ENCODE measurements around the gene ZNF764. TPM values are rescaled to one million over a fixed set of nuclear protein-coding genes. Genes with fewer than 3 reads are reported as not detected.
A peak's percentile ranks its signal among the peaks of the same experiment; 100 is the strongest.

Gene ZNF764
- total RNA-seq, 1 donor from 2014 or later, result 39.0 TPM

DNA sequence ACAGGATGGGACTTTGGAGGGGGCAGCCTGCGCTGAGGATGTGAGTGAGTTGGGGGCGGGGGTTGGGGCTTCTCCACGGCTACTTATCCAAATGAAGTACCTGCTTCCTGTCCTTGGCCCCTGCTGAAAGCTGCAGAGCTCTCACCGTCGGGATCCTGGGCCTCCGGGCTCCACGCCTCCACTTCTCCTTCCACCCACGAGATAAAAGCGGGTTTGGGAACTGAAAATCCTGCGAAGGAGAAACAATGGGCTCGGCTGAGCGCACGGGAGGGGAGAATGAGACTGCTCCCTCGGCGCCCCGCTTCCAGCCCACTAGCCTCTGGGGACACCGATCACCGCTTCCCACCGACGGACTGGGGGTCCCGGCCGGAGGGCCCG is 26.8 kb upstream of the ZNF764 start:
- peaks cover 9% of the 10 kb centered on the region for H3K9me3 Mint-ChIP-seq (ENCODE audit: unreplicated experiment)
- H3K4me1 Mint-ChIP-seq (ENCODE audit: low read depth, unreplicated experiment), result peaks cover 3% of the 10 kb centered on the region
- peak overlapping the region; percentile 91 for H3K4me3 Mint-ChIP-seq (ENCODE audit: unreplicated experiment)
- DNase-seq, result peak; percentile 23
- peaks cover 6% of the 10 kb centered on the region for H3K27me3 Mint-ChIP-seq (ENCODE audit: unreplicated experiment)
- no peaks in the 10 kb centered on the region for H3K36me3 Mint-ChIP-seq (ENCODE audit: unreplicated experiment)
- TF ChIP-seq, protein P1, sequence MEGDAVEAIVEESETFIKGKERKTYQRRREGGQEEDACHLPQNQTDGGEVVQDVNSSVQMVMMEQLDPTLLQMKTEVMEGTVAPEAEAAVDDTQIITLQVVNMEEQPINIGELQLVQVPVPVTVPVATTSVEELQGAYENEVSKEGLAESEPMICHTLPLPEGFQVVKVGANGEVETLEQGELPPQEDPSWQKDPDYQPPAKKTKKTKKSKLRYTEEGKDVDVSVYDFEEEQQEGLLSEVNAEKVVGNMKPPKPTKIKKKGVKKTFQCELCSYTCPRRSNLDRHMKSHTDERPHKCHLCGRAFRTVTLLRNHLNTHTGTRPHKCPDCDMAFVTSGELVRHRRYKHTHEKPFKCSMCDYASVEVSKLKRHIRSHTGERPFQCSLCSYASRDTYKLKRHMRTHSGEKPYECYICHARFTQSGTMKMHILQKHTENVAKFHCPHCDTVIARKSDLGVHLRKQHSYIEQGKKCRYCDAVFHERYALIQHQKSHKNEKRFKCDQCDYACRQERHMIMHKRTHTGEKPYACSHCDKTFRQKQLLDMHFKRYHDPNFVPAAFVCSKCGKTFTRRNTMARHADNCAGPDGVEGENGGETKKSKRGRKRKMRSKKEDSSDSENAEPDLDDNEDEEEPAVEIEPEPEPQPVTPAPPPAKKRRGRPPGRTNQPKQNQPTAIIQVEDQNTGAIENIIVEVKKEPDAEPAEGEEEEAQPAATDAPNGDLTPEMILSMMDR (IDR thresholded peaks at IDR 0.05; ENCODE audit: partially characterized antibody, unreplicated experiment), result no peak
- H3K27ac Mint-ChIP-seq (ENCODE audit: unreplicated experiment), result peak overlapping the region; percentile 88

DNA sequence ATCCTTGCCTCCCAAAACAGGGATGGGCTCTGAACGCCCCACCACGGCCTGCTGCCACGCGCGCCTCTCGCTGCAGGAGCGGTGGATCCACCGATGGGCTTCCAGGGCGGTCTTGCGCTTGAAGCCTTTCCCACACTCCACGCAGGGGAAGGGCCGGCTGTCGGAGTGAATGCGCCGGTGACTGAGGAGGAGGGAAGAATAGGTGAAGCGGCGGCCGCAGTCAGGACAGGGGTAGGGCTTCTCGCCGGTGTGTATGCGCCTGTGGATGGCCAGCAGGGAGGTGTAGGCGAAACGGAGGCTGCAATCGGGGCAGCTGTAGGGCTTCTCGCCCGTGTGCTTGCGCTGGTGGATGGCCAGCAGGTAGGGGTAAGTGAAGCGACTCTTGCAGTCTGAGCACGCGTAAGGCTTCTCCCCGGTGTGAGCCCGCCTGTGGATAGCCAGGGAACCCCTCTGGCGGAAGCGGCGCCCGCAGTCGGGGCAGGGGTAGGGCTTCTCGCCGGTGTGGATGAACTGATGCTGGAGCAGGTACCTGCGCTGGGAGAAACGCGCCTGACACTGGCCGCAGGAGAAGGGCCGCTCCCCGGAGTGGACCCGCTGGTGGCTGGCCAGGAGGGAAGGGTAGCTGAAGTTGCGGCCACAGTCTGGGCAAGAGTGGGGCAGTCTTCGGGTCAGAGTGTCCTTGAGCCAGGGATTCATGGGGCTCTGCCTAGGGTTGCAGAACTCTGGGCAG is 24.6 kb upstream of the ZNF764 start:
- Mint-ChIP-seq H3K4me1 (ENCODE audit: low read depth, unreplicated experiment) (peaks cover 3% of the 10 kb centered on the region), H3K27ac (ENCODE audit: unreplicated experiment) (no peak overlapping the region), H3K36me3 (ENCODE audit: unreplicated experiment) (no peaks in the 10 kb centered on the region), H3K4me3 (ENCODE audit: unreplicated experiment) (peak overlapping the region; percentile 6), H3K27me3 (ENCODE audit: unreplicated experiment) (peaks cover 6% of the 10 kb centered on the region), H3K9me3 (ENCODE audit: unreplicated experiment) (peaks cover 9% of the 10 kb centered on the region)
- DNase-seq, result no peak
- TF ChIP-seq, protein P1 (IDR thresholded peaks at IDR 0.05; ENCODE audit: partially characterized antibody, unreplicated experiment), result no peak

DNA sequence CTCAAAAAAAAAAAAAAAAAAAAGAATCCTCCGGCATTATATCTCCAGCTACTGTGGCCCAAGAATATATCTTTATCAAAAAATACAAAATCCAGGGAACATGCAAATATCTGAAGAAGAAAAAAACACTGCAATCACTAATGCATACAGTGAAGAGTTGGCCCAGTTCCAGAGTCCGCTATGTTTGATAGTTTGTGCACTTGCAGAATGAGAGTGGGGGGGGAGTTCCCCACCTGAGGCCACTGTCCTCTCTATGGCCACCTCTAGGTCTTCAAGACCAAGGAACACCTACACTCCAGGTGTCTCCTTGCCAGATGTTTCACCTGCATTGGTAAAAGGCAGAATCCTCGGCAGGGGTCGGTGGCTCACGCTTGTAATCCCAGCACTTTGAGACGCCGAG is 23.3 kb upstream of the ZNF764 start:
- Mint-ChIP-seq H3K4me1 (ENCODE audit: low read depth, unreplicated experiment) (peaks cover 3% of the 10 kb centered on the region), H3K36me3 (ENCODE audit: unreplicated experiment) (no peaks in the 10 kb centered on the region), H3K4me3 (ENCODE audit: unreplicated experiment) (peak overlapping the region; percentile 46), H3K9me3 (ENCODE audit: unreplicated experiment) (peaks cover 9% of the 10 kb centered on the region), H3K27ac (ENCODE audit: unreplicated experiment) (no peak overlapping the region), H3K27me3 (ENCODE audit: unreplicated experiment) (peaks cover 6% of the 10 kb centered on the region)
- no peak for DNase-seq
- TF ChIP-seq, protein P1 (IDR thresholded peaks at IDR 0.05; ENCODE audit: partially characterized antibody, unreplicated experiment), result no peak

DNA sequence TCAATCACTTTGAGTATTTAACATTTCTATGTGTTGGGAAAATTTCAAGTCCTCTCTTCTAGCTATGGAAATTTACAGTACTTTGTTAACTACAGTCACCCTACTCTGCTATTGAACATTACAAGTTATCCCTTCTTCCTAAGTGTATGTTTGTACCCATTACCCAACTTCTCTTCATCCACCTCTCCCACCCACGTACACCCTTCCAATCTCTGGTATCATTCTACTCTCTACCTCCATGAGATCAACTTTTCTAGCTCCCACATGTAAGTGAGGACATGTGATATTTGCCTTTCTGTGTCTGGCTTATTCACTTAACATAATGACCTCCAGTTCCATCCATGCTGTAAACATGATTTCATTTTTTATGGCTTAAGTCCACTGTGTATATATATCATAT is 16.5 kb upstream of the ZNF764 start:
- TF ChIP-seq, protein P1 (IDR thresholded peaks at IDR 0.05; ENCODE audit: partially characterized antibody, unreplicated experiment), result no peak
- peak overlapping the region; percentile 20 for H3K4me3 Mint-ChIP-seq (ENCODE audit: unreplicated experiment)
- no peak overlapping the region for H3K27ac Mint-ChIP-seq (ENCODE audit: unreplicated experiment)

More for the DNA sequence above, 16.5 kb upstream of the ZNF764 start:
- Mint-ChIP-seq H3K4me1 (ENCODE audit: low read depth, unreplicated experiment) (peaks cover 9% of the 10 kb centered on the region), H3K9me3 (ENCODE audit: unreplicated experiment) (peaks cover 7% of the 10 kb centered on the region), H3K27me3 (ENCODE audit: unreplicated experiment) (peaks cover 4% of the 10 kb centered on the region), H3K36me3 (ENCODE audit: unreplicated experiment) (no peaks in the 10 kb centered on the region)
- no peak for DNase-seq
